Measurements from ENCODE around the gene SYCN. TPM values are rescaled to one million over a fixed set of nuclear protein-coding genes. Genes with fewer than 3 reads are reported as not detected.

The SYCN gene
- total RNA-seq, 2 experiments from 2014 or later = not detected

- Histone ChIP-seq H3K27ac (ENCODE audit: low read depth, low read length, poor library complexity, severe bottlenecking) (no peak overlapping the region), H3K79me2 (ENCODE audit: insufficient read depth, low read depth, low read length) (no peaks in the 10 kb centered on the region), H3K9me2 (ENCODE audit: insufficient read depth, low read length) (no peaks in the 10 kb centered on the region), H3K36me3 (ENCODE audit: insufficient read depth, low read length) (no peaks in the 10 kb centered on the region), H2AFZ (ENCODE audit: low read length) (no peak overlapping the region), H3K9me3 (ENCODE audit: low read length) (no peaks in the 10 kb centered on the region), H4K20me1 (ENCODE audit: insufficient read depth, low read length) (no peaks in the 10 kb centered on the region), H3K4me1 (ENCODE audit: insufficient read depth, low read length, poor library complexity, severe bottlenecking) (no peaks in the 10 kb centered on the region), H3K4me2 (ENCODE audit: low read length) (no peak overlapping the region), H3K4me3 (ENCODE audit: low read depth, low read length, poor library complexity, severe bottlenecking) (no peak overlapping the region)
- ChIA-PET CTCF (ENCODE audit: unreplicated experiment) (no interaction called here), POLR2A (interaction anchor here (0.6 kb wide), 1 partner anchor 60 kb away, joined by 4 read pairs; no protein-coding TSS in a partner anchor)
- TF ChIP-seq EZH2phosphoT487 (IDR thresholded peaks at IDR 0.05; ENCODE audit: borderline replicate concordance, low read depth, low read length) (no peak), CTCF (conservative IDR thresholded peaks at IDR 0.05; ENCODE audit: low read length) (no peak)
- no peak for DNase-seq (ENCODE audit: low spot score)
- intact Hi-C loops (cut with micrococcal nuclease; ENCODE audit: unreplicated experiment) = no loop called here
- no TSS peak for BruUV-seq (replicated peaks)
Observed at GRCh38 chr19:39186391-39186790, 17.7 kb downstream of the SYCN start.

GRCh38 chr19:39183104-39183503 lies 21.0 kb downstream of the SYCN start:
- DNase-seq (ENCODE audit: low spot score) = no peak
- Histone ChIP-seq H4K20me1 (ENCODE audit: insufficient read depth, low read length) (no peaks in the 10 kb centered on the region), H3K9me3 (ENCODE audit: low read length) (no peaks in the 10 kb centered on the region), H3K4me3 (ENCODE audit: low read depth, low read length, poor library complexity, severe bottlenecking) (no peak overlapping the region), H3K4me2 (ENCODE audit: low read length) (no peak overlapping the region), H2AFZ (ENCODE audit: low read length) (no peak overlapping the region), H3K9me2 (ENCODE audit: insufficient read depth, low read length) (no peaks in the 10 kb centered on the region), H3K36me3 (ENCODE audit: insufficient read depth, low read length) (no peaks in the 10 kb centered on the region), H3K4me1 (ENCODE audit: insufficient read depth, low read length, poor library complexity, severe bottlenecking) (no peaks in the 10 kb centered on the region), H3K79me2 (ENCODE audit: insufficient read depth, low read depth, low read length) (no peaks in the 10 kb centered on the region), H3K27ac (ENCODE audit: low read depth, low read length, poor library complexity, severe bottlenecking) (no peak overlapping the region)
- ChIA-PET CTCF (ENCODE audit: unreplicated experiment) (no interaction called here), POLR2A (no interaction called here)
- no peak for TF ChIP-seq EZH2phosphoT487 (IDR thresholded peaks at IDR 0.05; ENCODE audit: borderline replicate concordance, low read depth, low read length)
- no peak for TF ChIP-seq CTCF (conservative IDR thresholded peaks at IDR 0.05; ENCODE audit: low read length)
- BruUV-seq (replicated peaks) = no TSS peak
- intact Hi-C loops (cut with micrococcal nuclease; ENCODE audit: unreplicated experiment) = no loop called here

- no peak for DNase-seq (ENCODE audit: low spot score)
- POLR2A ChIA-PET = no interaction called here
- intact Hi-C loops (cut with micrococcal nuclease; ENCODE audit: unreplicated experiment) = no loop called here
- no peak overlapping the region for H2AFZ ChIP-seq (ENCODE audit: low read length)
- no TSS peak for BruUV-seq (replicated peaks)
- no peak for TF ChIP-seq EZH2phosphoT487 (IDR thresholded peaks at IDR 0.05; ENCODE audit: borderline replicate concordance, low read depth, low read length)
- TF ChIP-seq CTCF (conservative IDR thresholded peaks at IDR 0.05; ENCODE audit: low read length) = no peak
- H3K27ac ChIP-seq (ENCODE audit: low read depth, low read length, poor library complexity, severe bottlenecking) = no peak overlapping the region
- H3K4me1 ChIP-seq (ENCODE audit: insufficient read depth, low read length, poor library complexity, severe bottlenecking) = no peaks in the 10 kb centered on the region
- no peaks in the 10 kb centered on the region for H3K9me3 ChIP-seq (ENCODE audit: low read length)
- no peaks in the 10 kb centered on the region for H3K9me2 ChIP-seq (ENCODE audit: insufficient read depth, low read length)
- no peaks in the 10 kb centered on the region for H4K20me1 ChIP-seq (ENCODE audit: insufficient read depth, low read length)
- no peaks in the 10 kb centered on the region for H3K79me2 ChIP-seq (ENCODE audit: insufficient read depth, low read depth, low read length)
- no peak overlapping the region for H3K4me2 ChIP-seq (ENCODE audit: low read length)
- CTCF ChIA-PET (ENCODE audit: unreplicated experiment) = no interaction called here
- 0 out of 2 replicates have a peak, but pooled peaks cover 4% of the 10 kb centered on the region for H3K36me3 ChIP-seq (ENCODE audit: insufficient read depth, low read length)
- no peak overlapping the region for H3K4me3 ChIP-seq (ENCODE audit: low read depth, low read length, poor library complexity, severe bottlenecking)
Observed at GRCh38 chr19:39182174-39182505, 21.9 kb downstream of the SYCN start.

All from OCI-LY7 (cell line).